Measurements from ENCODE around the gene ZKSCAN1. TPM values are rescaled to one million over a fixed set of nuclear protein-coding genes. Genes with fewer than 3 reads are reported as not detected.
A peak's percentile ranks its signal among the peaks of the same experiment; 100 is the strongest.

Gene ZKSCAN1
- total and polyA plus RNA-seq, 2 experiments from 2014 or later: 22.3 to 33.7 TPM

DNA sequence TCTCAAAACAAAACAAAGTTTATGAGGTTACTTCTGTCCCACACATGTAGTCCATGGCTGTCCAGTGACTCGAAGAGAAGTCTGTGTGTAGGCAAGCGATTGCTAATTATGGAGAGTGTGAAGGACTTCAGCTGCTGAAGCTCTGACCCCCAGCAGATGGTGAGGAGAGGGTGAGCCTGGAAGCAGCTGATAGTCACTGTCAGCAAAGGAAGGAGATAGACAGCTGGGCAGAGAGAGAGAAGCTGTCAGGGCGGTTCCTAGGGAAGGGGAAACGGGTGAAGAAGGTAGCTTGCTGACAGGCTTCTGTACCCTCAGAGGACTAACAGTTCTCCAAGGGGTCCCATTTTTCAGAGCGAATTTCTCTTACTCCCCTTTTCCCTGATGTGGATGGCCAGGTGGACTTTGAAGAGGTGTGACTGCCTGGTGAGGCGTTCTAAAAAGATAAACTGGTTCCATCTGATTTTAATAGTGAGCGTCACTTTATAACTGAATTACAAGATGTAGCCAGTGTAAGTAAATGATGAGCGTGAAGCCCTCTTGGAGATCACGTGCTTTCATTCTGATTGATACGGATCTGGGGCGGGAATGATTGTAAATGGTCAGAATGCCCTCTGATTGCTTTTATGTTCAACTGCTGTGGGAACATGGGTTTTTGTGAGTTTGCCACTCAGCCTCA, 46.3 kb downstream of the ZKSCAN1 start:
- DNase-seq (ENCODE audit: low read depth in 1 of 2, low spot score in 1 of 2): no peak
- H3K9me3 ChIP-seq (ENCODE audit: low read depth): no peaks in the 10 kb centered on the region
- H3K36me3 ChIP-seq: peaks cover 34% of the 10 kb centered on the region
- peaks cover 4% of the 10 kb centered on the region for H3K4me1 ChIP-seq (ENCODE audit: low read depth)
- no peaks in the 10 kb centered on the region for H3K27me3 ChIP-seq
- TF ChIP-seq, protein P1, sequence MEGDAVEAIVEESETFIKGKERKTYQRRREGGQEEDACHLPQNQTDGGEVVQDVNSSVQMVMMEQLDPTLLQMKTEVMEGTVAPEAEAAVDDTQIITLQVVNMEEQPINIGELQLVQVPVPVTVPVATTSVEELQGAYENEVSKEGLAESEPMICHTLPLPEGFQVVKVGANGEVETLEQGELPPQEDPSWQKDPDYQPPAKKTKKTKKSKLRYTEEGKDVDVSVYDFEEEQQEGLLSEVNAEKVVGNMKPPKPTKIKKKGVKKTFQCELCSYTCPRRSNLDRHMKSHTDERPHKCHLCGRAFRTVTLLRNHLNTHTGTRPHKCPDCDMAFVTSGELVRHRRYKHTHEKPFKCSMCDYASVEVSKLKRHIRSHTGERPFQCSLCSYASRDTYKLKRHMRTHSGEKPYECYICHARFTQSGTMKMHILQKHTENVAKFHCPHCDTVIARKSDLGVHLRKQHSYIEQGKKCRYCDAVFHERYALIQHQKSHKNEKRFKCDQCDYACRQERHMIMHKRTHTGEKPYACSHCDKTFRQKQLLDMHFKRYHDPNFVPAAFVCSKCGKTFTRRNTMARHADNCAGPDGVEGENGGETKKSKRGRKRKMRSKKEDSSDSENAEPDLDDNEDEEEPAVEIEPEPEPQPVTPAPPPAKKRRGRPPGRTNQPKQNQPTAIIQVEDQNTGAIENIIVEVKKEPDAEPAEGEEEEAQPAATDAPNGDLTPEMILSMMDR (IDR thresholded peaks at IDR 0.05; ENCODE audit: low read depth, low read length): no peak
- H3K27ac ChIP-seq: no peak overlapping the region
- H3K4me3 ChIP-seq: no peak overlapping the region

DNA sequence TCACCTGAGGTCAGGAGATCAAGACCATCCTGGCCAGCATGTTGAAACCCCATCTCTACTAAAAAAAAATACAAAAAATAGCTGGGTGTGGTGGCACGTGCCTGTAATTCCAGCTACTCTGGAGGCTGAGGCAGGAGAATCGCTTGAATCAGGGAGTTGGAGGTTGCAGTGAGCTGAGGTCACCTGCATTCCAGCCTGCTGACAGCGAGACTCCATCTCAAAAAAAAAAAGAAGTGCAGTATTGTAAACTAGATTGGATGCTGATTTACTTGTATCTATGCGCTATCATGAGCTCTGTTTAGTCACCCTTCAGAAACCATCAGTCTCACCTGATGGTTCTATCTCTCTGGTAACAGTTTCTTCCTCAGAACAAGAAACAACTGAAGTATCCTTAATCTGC, 48.0 kb downstream of the ZKSCAN1 start:
- no peak overlapping the region for H3K27ac ChIP-seq
- no peak overlapping the region for H3K4me3 ChIP-seq
- TF ChIP-seq, protein P1 (IDR thresholded peaks at IDR 0.05; ENCODE audit: low read depth, low read length): no peak
- H3K36me3 ChIP-seq: peaks cover 18% of the 10 kb centered on the region
- DNase-seq (ENCODE audit: low read depth in 1 of 2, low spot score in 1 of 2): no peak
- H3K27me3 ChIP-seq: no peaks in the 10 kb centered on the region
- peaks cover 4% of the 10 kb centered on the region for H3K4me1 ChIP-seq (ENCODE audit: low read depth)
- no peaks in the 10 kb centered on the region for H3K9me3 ChIP-seq (ENCODE audit: low read depth)

DNA sequence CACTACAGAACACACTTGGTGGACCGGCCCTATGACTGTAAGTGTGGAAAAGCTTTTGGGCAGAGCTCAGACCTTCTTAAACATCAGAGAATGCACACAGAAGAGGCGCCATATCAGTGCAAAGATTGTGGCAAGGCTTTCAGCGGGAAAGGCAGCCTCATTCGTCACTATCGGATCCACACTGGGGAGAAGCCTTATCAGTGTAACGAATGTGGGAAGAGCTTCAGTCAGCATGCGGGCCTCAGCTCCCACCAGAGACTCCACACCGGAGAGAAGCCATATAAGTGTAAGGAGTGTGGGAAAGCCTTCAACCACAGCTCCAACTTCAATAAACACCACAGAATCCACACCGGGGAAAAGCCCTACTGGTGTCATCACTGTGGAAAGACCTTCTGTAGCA, 48.8 kb downstream of the ZKSCAN1 start:
- peaks cover 16% of the 10 kb centered on the region for H3K36me3 ChIP-seq
- H3K9me3 ChIP-seq (ENCODE audit: low read depth): no peaks in the 10 kb centered on the region
- H3K27me3 ChIP-seq: no peaks in the 10 kb centered on the region
- H3K4me3 ChIP-seq: no peak overlapping the region
- H3K4me1 ChIP-seq (ENCODE audit: low read depth): peaks cover 4% of the 10 kb centered on the region
- TF ChIP-seq, protein P1 (IDR thresholded peaks at IDR 0.05; ENCODE audit: low read depth, low read length): no peak
- H3K27ac ChIP-seq: no peak overlapping the region
- no peak for DNase-seq (ENCODE audit: low read depth in 1 of 2, low spot score in 1 of 2)

DNA sequence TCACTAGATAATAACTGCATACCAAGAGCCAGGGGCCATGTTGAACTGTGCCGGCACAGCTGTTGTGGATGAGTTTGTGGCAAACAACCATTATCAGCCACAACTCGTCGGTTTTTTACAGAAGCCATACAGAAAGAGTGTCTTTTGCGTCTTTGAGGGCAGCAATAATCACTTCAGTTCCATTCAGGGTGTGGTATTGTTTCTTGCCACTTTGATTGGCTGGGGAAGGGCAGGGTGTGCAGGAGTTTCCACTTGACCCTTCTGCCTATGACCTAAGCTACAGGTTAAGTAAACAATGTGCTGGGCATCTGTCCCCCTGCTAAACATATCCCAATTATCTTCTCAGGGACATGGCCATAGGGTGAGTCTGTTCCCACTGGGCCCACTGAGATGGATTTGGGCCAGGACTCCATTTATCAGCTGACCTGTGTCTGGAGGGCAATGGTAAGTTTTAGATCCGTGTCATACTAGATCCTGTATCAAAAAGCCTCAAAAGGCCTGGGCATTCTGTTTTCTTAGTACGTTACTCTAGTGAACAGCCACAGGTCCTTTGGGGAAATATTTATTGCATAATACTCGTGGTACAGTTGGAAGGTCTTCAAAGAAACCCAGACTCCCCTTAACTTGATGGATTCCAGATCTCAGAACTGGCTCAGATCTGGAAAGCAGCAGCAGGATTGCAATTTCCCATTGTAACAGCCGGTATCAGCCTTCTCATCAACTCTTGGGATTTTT, 50.2 kb downstream of the ZKSCAN1 start:
- peak; percentile 16 to 95 for DNase-seq (ENCODE audit: low read depth in 1 of 2, low spot score in 1 of 2)

DNA sequence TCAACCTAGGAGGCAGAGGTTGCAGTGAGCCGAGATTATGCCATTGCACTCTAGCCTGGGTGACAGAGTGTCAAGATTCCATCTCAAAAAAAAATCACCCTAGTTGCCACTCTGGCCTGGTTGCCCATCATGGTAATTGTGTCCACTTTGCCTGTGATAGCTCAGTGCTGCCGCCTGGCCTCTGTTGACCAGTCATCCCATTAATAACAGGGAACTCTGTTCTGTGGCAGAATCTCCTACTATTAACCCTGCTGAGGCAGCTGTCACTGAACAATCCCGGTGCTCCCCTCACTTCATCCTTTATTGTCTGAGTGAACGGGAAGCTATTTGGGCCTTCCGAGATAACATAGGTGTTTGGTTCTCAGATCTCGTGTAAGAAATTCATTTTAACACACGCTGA, 51.6 kb downstream of the ZKSCAN1 start:
- TF ChIP-seq, protein P1 (IDR thresholded peaks at IDR 0.05; ENCODE audit: low read depth, low read length): no peak
- H3K4me1 ChIP-seq (ENCODE audit: low read depth): peaks cover 4% of the 10 kb centered on the region
- peaks cover 37% of the 10 kb centered on the region for H3K36me3 ChIP-seq
- no peaks in the 10 kb centered on the region for H3K27me3 ChIP-seq
- no peak overlapping the region for H3K4me3 ChIP-seq
- peaks cover 6% of the 10 kb centered on the region for H3K9me3 ChIP-seq (ENCODE audit: low read depth)
- H3K27ac ChIP-seq: peak overlapping the region; percentile 51
- no peak for DNase-seq (ENCODE audit: low read depth in 1 of 2, low spot score in 1 of 2)

More for the DNA sequence above, 50.2 kb downstream of the ZKSCAN1 start:
- Histone ChIP-seq H3K4me1 (ENCODE audit: low read depth) (peaks cover 4% of the 10 kb centered on the region), H3K27ac (peak overlapping the region; percentile 73), H3K27me3 (no peaks in the 10 kb centered on the region), H3K4me3 (no peak overlapping the region), H3K36me3 (peaks cover 23% of the 10 kb centered on the region), H3K9me3 (ENCODE audit: low read depth) (peaks cover 2% of the 10 kb centered on the region)
- TF ChIP-seq, protein P1 (IDR thresholded peaks at IDR 0.05; ENCODE audit: low read depth, low read length): no peak

Data from cardiac muscle cell (in vitro differentiated cells and primary cell).